Stimulated activated naive CD8-positive, alpha-beta T cell treated with anti-CD3 and anti-CD28 coated beads, Interleukin-15, Interleukin-2, amounts not matched to agents 100 U/mL and 50 U/mL, for 24 hours (primary cell): ENCODE measurements around the gene OTOA.
"Not testable (repeated sequence)": the region's sequence is repeated elsewhere in the genome, so short reads cannot be mapped to it uniquely, and the experiment has no call there.

Experiments used
- ATAC-seq: fragments of 150-1000 bp; cut with Tn5 transposase; one replicate; pipeline ENCODE4 v1.10.0; 2021
- DNase-seq: peaks from one replicate; pipeline ENCODE4 v3.0.0; 2021

The OTOA gene

DNA sequence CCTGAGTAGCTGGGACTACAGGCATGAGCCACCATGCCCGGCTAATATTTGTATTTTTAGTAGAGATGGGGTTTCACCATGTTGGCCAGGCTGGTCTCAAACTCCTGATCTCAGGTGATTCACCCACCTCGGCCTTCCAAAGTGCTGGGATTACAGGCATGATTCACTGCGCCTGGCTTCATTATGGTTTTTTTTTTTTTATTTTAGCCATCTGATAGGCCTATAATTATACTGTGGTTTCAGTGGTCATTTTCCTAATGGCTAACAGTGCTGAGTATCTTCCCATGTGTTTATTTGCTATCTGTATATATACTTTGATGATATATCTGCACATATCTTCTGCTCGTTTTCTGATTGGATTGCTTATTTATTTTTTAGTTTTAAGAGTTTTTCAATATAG, 10.7 kb downstream of the OTOA start:
- not testable (repeated sequence) for DNase-seq, ATAC-seq

DNA sequence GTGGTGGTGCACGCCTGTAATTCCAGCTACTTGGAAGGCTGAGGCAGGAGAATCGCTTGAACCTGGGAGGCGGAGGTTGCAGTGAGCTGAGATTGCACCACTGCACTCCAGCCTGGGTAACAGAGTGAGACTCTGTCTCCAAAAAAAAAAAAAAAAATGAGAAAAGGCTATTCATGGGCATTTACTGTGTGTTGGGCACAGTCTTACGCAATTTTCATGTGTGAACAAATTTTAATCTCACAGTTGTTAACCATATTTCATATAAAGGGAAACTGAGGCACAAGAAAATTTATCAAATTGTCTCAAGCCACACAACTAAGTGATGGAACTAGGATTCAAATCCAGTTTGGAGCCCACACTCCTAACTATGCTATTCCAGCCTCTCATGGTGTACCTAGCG, 16.9 kb downstream of the OTOA start:
- ATAC-seq, DNase-seq: not testable (repeated sequence)

DNA sequence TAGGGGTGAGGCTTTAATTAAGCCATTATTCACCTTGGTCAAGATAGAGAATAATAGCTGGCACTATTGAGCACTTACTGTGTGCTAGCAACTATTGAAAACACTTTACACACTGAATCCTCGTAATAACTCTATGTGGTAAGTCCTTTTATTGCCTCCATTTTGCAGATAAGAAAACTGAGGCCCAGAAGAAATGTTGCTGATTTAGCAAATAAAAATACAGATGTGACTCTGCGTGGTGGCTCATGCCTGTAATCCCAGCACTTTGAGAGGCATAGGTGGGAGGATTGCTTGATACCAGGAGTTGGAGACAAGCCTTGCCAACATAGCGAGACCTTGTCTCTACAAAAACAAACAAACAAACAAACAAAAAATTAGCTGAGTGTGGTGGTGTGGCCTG, 19.4 kb downstream of the OTOA start:
- DNase-seq (no peak), ATAC-seq (no peak)

DNA sequence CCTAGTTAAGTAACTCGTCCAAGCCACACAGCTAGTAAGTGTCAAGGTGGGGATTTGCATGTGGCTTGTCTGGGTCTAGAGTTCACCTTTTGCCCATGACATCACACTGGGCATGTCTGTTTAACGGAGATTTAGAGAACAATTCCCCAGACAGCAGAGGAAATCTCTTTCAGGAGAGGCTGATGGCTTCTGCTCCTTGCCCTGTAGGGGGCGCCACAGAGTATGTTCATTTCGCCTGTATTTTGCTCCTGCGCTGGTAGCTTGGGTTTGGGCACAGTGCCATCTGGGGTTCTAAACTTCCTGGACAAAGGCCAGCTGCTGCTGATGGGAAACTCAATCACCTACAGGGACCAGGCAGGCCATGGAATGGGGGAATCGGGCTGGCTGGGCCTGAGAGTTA, 20.4 kb downstream of the OTOA start:
- ATAC-seq (no peak), DNase-seq (peak; percentile 51)

DNA sequence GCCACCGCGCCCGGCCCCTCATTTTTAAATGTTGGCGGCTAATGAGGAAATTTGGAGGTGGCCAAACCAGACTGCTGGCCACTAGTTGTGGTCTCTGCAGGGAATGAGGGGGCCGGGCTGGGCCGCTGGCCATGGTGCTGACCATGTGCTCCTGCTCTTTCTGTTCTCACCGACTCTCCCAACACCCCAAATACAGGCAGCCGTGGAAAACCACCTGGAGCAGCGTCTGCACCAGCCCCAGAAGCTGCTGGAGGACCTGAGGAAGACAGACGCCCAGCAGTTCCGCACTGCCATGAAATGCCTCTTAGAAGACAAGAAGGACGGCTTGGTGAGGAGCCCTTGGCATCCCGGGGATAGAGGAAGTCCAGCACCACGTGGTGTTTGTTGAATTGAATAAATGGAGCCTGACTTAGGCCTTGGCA, 21.3 kb downstream of the OTOA start:
- no peak for DNase-seq
- ATAC-seq, result no peak

DNA sequence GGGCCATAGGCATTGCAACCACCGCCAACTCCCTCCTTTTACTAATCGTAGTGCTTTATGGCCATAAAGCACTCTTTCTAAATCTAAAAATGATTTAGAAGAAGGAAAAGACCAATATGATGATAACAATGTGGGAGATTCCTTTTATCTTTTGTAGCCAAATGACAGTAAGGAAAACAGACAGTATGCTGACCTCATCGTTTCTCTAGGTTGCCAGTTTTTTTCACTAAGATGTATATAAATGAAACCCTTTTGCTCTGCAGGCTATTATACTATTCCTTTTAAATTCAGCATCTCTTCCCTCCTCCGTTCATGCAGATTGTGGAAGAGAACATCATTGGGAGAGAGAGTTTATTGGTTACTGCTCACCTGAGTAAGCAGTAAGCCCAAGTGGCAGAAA, 25.3 kb downstream of the OTOA start:
- ATAC-seq (no peak), DNase-seq (no peak)

DNA sequence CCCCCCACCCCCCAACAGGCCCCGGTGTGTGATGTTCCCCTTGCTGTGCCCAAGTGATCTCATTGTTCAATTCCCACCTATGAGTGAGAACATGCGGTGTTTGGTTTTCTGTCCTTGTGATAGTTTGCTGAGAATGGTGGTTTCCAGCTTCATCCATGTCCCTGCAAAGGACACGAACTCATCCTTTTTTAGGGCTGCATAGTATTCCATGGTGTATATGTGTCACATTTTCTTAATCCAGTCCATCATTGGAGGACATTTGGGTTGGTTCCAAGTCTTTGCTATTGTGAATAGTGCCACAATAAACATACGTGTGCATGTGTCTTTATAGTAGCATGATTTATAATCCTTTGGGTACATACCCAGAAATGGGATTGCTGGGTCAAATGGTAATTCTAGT, 27.2 kb downstream of the OTOA start:
- DNase-seq, ATAC-seq: not testable (repeated sequence)

DNA sequence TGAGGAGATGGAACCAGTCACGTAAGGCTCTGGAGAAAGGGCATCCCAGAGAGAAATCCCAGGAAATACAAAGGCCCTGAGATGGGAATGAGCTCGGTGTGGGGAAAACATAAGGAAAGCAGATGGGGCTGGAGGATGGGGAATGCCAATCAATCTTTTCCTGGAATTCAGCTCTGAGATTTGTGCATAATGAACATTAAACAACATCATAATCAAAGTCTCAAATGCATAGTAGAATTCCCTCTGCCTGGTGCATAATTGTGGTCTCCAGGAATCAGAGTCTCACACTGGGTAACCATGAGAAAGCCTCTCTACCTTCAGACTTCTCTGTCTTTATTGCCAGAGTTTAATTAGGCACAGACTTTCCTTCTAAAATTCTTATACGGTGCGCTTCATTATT, 30.8 kb downstream of the OTOA start:
- DNase-seq (no peak), ATAC-seq (no peak)

DNA sequence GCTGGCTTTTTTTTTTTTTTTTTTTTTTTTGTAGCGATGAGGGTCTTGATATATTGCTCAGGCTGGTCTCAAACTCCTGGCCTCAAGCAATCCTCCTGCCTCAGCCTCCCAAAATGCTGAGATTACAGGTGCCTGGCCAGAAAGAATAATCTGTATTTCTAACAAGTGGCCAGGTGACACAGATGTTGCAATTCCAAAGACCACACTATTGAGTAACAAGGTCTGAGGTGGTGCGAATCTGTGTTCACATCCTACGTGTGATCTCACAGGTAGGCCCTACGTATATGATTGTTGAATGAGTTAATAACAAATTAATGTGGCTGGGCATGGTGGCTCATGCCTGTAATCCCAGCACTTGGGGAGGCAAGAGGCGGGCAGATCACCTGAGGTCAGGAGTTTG, 33.3 kb downstream of the OTOA start:
- ATAC-seq (no peak), DNase-seq (no peak)

DNA sequence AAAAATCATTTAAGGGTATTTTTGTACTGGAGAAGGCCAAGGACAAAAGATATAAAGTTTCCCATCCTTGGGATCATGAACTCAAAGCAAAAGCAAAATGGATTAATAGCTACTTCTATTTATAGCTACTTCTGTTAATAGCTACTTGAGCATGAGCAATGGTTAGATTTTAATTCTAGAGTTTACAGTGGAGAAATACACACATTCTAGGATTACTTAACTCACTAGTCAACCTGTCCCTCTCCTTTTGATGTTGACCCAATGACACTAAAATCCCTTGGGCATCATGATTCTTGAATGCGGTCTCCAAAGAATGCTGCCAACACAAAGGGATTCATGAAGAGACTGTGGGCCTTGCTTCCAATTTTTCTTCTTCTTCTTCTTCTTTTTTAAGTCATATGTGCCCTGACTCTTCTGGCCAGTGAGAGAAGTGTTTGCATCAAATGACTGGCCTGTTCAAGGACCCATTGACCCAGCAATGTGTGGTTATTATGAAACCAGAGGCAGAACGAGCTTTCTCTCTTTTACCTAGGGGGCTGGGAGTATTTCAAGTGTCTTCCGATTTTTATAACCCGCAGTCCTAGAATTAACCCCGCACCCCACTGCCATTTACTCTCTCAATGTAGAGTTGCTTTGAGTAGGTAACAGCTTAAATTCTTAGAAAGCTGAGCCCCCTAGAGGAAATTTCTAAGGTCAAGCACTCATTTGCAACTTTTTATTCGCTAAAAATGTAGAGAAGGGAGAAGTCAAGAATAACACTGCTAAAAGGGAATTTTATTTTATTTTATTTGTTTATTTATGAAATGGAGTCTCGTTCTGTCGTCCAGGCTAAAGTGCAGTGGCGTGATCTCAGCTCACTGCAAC, 34.6 kb downstream of the OTOA start:
- DNase-seq, result no peak
- ATAC-seq, result no peak

DNA sequence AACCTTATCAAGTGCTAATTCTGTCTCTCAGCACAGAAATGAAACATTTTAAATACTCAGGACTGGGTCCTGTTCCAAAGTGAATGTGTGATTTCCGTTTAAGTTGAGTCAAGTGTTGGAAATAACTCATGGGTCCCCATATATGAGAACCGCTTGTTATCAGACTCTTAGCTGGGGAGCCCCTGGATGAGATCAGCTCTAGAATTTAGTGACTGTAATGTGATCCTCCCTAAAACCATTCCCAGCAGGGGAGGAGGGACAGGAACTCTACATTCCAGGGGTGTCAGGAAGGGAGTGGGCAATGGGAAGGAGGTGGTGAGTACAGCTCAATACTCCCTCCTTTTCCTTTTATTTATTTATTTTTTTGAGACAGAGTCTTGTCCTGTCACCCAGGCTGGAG, 37.5 kb downstream of the OTOA start:
- DNase-seq (no peak), ATAC-seq (no peak)

DNA sequence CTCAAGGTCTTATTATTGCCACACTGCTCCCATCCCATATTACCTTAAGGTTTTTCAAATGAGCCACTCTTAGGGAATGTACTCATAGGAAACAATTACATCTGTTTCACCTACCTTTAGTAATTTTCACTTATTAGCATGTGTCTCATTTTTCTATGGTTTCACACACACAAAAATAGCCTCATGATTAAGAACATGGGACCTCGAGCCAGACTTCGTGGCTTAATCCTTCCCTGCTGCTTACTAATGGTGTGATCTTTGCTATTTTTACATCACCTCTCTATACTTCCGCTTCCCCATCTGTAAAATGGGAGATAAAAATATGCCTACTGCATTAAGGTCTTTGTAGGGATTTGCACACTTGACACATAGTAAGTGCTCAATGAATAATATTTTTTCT, 38.5 kb downstream of the OTOA start:
- no peak for ATAC-seq
- DNase-seq, result no peak

DNA sequence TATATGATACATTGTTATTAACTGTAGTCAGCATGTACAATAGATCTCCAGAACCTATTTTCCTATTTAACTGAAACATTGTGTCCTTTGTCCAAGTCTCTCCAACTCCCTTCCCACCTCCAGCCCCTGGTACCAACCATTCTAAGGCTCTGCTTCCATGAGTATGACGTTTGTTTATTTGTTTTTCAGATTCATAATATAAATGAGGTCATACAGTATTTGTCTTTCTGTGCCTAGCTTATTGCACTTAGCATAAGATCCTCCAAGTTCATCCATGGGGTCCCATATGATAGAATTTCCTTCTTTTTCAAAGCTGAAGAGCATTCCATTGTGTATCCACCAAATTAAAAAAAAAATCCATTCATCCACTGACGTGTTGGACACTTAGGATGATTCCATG, 39.4 kb downstream of the OTOA start:
- DNase-seq, result no peak
- ATAC-seq, result no peak

DNA sequence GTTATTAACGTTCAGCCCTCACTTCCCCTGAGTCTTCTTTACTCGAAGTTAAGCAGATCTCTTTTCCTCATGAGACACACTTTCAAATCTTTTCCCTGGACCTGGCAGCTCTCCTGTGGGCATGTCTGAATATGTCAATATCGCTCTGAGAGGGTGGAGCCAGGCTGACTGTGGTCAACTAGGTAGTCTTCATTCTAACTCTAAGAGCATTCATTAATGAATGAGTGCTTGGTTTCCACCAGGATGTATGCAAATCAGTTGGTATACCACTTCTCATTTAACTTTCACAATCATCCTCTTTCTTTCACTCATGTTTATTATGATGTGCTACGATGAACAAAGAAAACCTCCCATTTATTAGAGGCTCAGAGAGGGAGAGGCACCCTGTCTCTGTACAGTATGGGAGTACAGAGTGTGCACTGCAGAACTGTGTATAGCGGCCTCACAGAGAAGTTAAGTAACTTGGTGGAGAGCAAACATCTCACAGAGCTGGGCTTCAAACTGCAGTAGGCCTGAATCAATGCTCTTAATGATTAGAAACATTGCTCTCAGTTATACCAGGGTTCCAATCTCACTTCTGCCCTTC, 39.9 kb downstream of the OTOA start:
- DNase-seq, result no peak
- no peak for ATAC-seq

DNA sequence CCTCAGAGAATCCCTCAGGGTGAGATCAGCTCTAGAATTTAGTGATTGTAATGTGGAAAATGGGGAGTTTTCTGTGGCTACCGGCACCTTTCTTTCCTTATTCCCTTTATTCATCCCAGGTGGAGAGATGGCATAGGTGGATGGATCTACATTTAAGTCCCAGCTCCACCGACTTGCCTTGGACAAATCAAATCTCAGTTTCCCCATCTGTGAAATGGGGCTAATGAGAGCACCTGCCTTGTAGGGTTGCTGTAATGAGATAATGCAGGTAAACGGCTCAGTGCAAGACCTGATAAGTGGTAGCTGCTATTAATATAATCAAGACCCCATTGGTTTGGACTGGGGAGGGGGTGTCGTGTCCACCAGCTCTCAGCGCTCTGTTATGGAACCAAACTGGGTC, 40.5 kb downstream of the OTOA start:
- DNase-seq (no peak), ATAC-seq (no peak)

DNA sequence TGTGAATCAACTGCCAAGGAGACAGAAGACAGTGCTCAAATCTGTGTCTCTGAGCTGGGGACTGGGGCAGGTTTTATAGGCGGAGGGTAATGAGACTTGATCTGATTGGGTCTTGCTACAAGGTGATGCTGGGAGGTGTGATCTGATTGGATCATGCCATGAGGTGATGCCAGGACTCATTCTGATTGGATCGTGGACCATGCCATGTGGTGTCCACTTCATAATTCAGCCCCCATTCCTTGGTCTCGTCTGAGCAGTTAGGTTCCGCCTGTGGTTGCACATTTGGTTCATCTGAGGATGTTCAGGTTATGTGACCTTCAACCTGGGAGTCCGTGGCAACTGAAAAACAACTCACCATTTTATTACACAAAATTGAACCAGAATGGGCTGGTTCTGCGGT, 41.0 kb downstream of the OTOA start:
- ATAC-seq (no peak), DNase-seq (no peak)

DNA sequence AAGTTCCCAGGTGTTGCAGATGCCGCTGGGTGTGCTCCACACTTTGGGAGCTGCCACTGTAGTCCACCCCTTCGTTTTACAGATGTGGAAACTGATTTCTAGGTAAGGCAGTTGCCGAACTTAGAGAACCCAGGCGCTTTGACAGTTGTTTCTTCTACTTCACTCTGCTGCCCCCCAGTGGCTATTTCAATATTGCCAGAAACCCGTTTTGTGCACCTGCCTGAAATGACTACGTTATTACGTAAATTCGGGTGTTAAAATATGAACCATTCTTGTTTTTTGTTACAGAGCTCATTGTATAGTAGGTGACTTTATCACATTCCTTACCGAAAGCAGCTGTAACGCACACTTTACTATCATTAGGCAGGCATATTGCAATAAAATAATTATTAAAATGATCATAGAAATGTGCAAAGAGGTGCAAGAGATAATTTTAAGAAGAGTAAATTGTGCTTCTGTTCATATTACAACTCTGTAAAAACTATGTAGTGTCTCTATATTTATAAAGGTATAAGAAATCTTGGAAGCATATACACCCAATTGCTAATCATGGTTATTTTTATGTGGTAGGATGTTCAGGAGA, 44.9 kb downstream of the OTOA start:
- DNase-seq (peak; percentile 89), ATAC-seq (peak; percentile 69)

DNA sequence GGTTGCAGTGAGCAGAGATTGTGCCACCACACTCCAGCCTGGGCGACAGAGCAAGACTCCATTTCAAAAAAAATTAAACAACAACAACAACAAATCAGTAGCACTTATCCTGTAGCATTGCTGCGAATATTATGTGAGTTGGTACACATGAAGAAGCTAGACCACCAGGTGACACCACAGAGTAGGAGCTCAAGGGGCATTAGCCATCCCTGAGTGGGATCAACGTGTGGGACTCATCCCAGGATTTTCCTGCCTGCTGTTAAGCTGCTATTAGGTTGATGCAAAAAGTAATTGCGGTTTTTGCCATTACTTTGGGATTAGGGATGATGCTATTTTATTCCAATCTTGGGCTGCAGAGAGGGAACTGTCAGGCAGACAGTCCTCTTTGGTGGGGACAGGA, 47.2 kb downstream of the OTOA start:
- DNase-seq, result no peak
- no peak for ATAC-seq

DNA sequence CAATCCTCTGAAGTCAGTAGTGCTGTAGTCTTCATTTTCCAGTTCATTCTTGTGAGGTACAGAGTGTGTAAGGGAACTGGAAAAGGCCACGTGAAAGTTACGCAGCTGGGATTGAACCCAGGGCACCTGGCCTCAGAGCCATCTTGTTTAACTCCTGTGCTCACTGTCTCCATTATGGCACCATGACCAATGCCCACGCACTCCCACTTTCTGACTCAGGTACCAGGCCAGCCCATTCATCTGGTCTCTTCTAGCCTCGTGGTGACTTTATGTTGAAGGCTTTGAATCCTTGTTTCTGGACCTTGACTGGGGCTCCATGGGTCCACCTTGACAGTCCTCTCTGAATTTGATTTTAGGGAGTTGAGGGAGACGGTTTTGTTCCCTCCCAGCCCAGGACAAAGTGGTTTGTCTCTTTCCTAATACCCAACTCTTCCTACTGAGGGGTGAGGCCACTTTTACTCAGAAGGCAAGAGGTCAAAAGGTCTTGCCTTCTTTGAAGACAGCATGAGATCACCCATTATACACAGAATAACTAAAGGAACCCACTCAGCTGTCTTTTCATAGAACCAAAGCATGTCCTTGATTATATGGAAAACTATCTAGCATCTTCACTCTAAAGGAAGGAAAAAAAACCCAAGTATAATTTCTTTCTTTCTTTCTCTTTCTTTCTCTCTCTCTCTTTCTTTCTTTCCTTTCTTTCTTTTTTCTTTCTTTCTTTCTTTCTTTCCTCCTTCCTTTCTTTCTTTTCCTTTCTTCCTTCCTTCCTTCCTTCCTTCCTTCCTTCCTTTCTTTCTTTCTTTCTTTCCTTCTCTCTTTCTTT, 50.0 kb downstream of the OTOA start:
- ATAC-seq (no peak), DNase-seq (no peak)

DNA sequence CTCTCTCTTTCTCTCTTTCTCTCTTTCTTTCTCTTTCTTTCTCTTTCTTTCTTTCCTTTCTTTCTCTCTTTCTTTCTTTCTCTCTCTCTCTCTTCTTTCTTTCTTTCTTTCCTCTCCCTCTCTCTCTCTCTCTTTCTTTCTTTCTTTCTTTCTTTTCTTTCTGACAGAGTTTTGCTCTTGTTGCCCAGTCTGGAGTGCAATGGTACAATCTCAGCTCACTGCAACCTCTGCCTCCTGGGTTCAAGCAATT, 50.5 kb downstream of the OTOA start:
- ATAC-seq, DNase-seq: not testable (repeated sequence)

DNA sequence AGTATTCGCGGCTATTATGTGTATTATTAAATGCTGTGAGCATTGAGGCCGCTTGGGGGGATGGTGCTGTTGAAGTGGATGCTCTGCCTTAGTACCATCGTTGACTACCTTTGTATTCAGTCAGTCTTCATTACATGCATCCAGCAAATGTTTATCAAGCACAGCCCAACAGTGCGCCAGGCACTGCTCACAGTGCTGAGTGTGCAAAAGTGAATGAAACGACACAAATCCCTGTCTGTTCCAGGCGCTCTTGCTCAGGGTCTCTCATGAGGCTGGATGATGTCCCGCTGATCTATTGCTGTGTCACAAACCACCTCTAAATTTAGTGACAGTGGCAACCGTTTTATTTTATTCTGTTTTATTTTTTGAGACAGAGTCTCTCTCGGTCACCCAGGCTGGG, 53.8 kb downstream of the OTOA start:
- ATAC-seq (no peak), DNase-seq (no peak)

DNA sequence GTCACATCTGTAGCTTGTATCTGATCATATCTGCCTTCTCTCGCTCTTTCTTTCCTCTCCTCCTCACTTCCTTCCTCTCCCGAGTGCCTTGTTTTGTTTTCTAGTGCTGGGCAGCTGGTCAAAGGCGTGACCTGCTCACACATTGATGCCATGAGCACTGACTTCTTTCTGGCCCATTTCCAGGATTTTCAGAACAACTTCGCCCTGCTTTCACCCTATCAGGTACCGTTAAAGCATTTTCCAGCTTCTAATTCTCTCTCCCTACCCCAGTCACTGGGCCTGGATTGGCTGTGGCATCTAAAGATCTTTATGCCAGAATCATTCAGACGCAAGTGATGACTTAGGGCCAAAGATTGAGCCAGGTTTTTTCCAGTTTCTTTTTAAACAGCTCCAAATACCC, 55.5 kb downstream of the OTOA start:
- no peak for ATAC-seq
- DNase-seq, result no peak

DNA sequence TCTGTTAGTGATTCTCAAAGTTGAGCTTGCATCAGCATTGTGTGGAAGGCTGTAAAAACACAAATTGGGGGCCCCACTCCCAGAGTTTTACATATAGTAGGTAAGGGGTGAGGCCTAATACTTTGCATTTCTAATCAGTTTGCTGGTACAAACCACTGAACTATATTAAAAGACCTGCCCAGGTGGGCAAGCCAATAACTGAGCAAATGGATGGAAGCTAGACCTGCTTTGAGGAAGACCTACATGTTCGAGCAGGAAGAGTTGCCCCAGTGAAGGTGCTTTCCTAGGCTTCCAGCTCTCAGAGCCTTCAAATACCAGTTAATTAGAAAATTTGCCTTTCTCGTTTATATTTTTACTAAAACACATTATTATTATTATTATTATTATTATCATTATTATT, 56.8 kb downstream of the OTOA start:
- DNase-seq, result no peak
- ATAC-seq, result no peak
